Hypothalamus (tissue), 51 donors: ENCODE measurements around the gene TPD52L2.
A peak's percentile ranks its signal among the peaks of the same experiment; 100 is the strongest.
"Not testable (repeated sequence)": the region's sequence is repeated elsewhere in the genome, so short reads cannot be mapped to it uniquely, and the experiment has no call there.

Source experiments
- DNase-seq, 51 donors: peaks; one replicate each; lab custom pipeline; 2025; lab: John Stamatoyannopoulos, UW

TPD52L2 gene

GRCh38 chr20:63894358-63895201 is 29.5 kb downstream of the TPD52L2 start, which contains the start of gene DNAJC5:
Gene DNAJC5 (plus strand): TSS chr20:63895126. CDS start chr20:63928346, 33,220 bp downstream.
- peak; percentile 11 to 97 (median 91) for DNase-seq

- no peak for DNase-seq
These were observed 30.3 kb downstream of the TPD52L2 start for GRCh38 chr20:63895202-63895951.

GRCh38 chr20:63895952-63896263 is 30.8 kb downstream of the TPD52L2 start:
- DNase-seq: peak in 1 of 51 donors; percentile 39

GRCh38 chr20:63896264-63897105 is 31.4 kb downstream of the TPD52L2 start:
- DNase-seq: peak in 28 of 51 donors; percentile 5 to 66 (median 26)

- DNase-seq: no peak
These were observed 33.0 kb downstream of the TPD52L2 start for GRCh38 chr20:63897978-63898561.

GRCh38 chr20:63898882-63899558 is 34.0 kb downstream of the TPD52L2 start:
- DNase-seq: peak in 2 of 51 donors; percentile 1 to 10

GRCh38 chr20:63900413-63900812 is 35.3 kb downstream of the TPD52L2 start:
- no peak for DNase-seq

GRCh38 chr20:63903796-63904561 is 38.9 kb downstream of the TPD52L2 start:
- DNase-seq: no peak

GRCh38 chr20:63908008-63908682 is 43.1 kb downstream of the TPD52L2 start:
- DNase-seq: no peak

- DNase-seq: peak in 34 of 51 donors; percentile 3 to 71 (median 36)
These were observed 46.1 kb downstream of the TPD52L2 start for GRCh38 chr20:63911176-63911575.

- DNase-seq: no peak
These were observed 48.7 kb downstream of the TPD52L2 start for GRCh38 chr20:63913768-63914167.

GRCh38 chr20:63915471-63915870 is 50.4 kb downstream of the TPD52L2 start:
- peak in 32 of 51 donors; percentile 1 to 78 (median 32) for DNase-seq

GRCh38 chr20:63916371-63916939 is 51.4 kb downstream of the TPD52L2 start:
- not testable (repeated sequence) for DNase-seq

GRCh38 chr20:63917811-63918210 is 52.7 kb downstream of the TPD52L2 start:
- peak in 2 of 51 donors; percentile 9 to 66 for DNase-seq

- DNase-seq: peak in 4 of 51 donors; percentile 4 to 50 (median 22)
These were observed 54.1 kb downstream of the TPD52L2 start for GRCh38 chr20:63919130-63919529.

GRCh38 chr20:63920226-63920625 is 55.2 kb downstream of the TPD52L2 start:
- DNase-seq: no peak

- no peak for DNase-seq
These were observed 58.6 kb downstream of the TPD52L2 start for GRCh38 chr20:63923651-63924050.

GRCh38 chr20:63924241-63924640 is 59.2 kb downstream of the TPD52L2 start:
- DNase-seq: no peak
